ENCODE results near the gene MOB2. TPM values are rescaled to one million over a fixed set of nuclear protein-coding genes. Genes with fewer than 3 reads are reported as not detected.

The MOB2 gene
- total RNA-seq, 2 experiments from 2014 or later: 22.4 to 27.5 TPM

DNA sequence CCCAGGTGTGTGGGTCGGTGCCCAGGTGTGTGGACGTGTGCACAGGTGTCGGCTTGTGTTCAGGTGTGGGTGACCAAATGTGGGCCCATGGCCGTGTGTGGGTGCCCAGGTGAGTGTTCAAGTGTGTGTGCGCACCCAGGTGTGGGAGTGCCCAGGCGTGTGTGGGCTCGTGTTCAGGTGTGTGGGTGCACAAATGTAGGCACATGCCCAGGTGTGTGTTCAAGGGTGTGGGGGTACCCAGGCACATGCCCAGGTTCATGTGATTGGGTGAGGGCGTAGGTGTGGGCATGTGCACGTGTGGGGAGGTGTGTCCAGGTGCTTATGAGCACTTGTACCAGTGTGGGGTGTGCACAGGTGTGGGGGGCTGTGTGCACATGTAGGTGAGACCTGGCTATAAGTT lies 42.8 kb downstream of the MOB2 start:
- H3K79me2 ChIP-seq (ENCODE audit: insufficient read depth, low read depth, low read length): no peaks in the 10 kb centered on the region
- H2AFZ ChIP-seq (ENCODE audit: low read length): no peak overlapping the region
- ChIA-PET POLR2A (no interaction called here), CTCF (ENCODE audit: unreplicated experiment) (no interaction called here)
- no peak overlapping the region for H3K27ac ChIP-seq (ENCODE audit: low read depth, low read length, poor library complexity, severe bottlenecking)
- no peaks in the 10 kb centered on the region for H4K20me1 ChIP-seq (ENCODE audit: insufficient read depth, low read length)
- H3K36me3 ChIP-seq (ENCODE audit: insufficient read depth, low read length): no peaks in the 10 kb centered on the region
- no peak for DNase-seq (ENCODE audit: low spot score)
- H3K9me2 ChIP-seq (ENCODE audit: insufficient read depth, low read length): no peaks in the 10 kb centered on the region
- no peak overlapping the region for H3K4me3 ChIP-seq (ENCODE audit: low read depth, low read length, poor library complexity, severe bottlenecking)
- H3K4me2 ChIP-seq (ENCODE audit: low read length): no peak overlapping the region
- no TSS peak for BruUV-seq (replicated peaks)
- intact Hi-C loops (cut with micrococcal nuclease; ENCODE audit: unreplicated experiment): no loop called here
- TF ChIP-seq EZH2phosphoT487 (IDR thresholded peaks at IDR 0.05; ENCODE audit: borderline replicate concordance, low read depth, low read length): no peak
- TF ChIP-seq, protein P1, sequence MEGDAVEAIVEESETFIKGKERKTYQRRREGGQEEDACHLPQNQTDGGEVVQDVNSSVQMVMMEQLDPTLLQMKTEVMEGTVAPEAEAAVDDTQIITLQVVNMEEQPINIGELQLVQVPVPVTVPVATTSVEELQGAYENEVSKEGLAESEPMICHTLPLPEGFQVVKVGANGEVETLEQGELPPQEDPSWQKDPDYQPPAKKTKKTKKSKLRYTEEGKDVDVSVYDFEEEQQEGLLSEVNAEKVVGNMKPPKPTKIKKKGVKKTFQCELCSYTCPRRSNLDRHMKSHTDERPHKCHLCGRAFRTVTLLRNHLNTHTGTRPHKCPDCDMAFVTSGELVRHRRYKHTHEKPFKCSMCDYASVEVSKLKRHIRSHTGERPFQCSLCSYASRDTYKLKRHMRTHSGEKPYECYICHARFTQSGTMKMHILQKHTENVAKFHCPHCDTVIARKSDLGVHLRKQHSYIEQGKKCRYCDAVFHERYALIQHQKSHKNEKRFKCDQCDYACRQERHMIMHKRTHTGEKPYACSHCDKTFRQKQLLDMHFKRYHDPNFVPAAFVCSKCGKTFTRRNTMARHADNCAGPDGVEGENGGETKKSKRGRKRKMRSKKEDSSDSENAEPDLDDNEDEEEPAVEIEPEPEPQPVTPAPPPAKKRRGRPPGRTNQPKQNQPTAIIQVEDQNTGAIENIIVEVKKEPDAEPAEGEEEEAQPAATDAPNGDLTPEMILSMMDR (conservative IDR thresholded peaks at IDR 0.05; ENCODE audit: low read length): no peak
- H3K4me1 ChIP-seq (ENCODE audit: insufficient read depth, low read length, poor library complexity, severe bottlenecking): no peaks in the 10 kb centered on the region
- no peaks in the 10 kb centered on the region for H3K9me3 ChIP-seq (ENCODE audit: low read length)

DNA sequence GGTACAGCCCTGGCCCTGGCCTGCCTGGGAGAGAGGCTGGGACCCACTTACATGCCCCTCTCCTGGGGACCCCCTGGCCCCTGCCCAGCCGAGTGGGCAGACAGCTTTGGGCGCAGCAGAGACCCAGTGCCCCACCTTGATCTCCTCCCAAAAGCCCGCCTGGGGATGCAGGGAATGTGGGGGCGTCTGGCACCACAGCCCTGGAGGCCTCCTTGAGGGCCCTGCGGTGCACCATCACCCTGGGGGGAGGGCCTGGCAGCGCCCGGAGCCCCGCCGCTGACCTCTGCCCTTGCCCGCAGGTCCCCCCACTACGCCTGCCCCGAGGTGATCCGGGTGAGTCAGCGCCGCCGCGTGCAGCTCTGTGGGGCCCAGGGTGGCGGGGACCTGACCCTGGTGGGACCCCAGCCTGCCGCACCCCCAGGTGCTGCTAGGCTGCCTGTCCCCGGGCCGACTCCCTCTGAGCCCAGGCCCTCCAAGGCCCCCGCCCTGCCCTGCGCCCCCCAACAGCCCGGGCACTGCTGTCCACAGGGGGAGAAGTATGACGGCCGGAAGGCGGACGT lies 43.7 kb downstream of the MOB2 start:
- no TSS peak for BruUV-seq (replicated peaks)
- Histone ChIP-seq H4K20me1 (ENCODE audit: insufficient read depth, low read length) (no peaks in the 10 kb centered on the region), H3K4me1 (ENCODE audit: insufficient read depth, low read length, poor library complexity, severe bottlenecking) (no peaks in the 10 kb centered on the region), H3K4me2 (ENCODE audit: low read length) (no peak overlapping the region), H3K4me3 (ENCODE audit: low read depth, low read length, poor library complexity, severe bottlenecking) (no peak overlapping the region), H3K79me2 (ENCODE audit: insufficient read depth, low read depth, low read length) (no peaks in the 10 kb centered on the region), H2AFZ (ENCODE audit: low read length) (no peak overlapping the region), H3K9me2 (ENCODE audit: insufficient read depth, low read length) (no peaks in the 10 kb centered on the region), H3K36me3 (ENCODE audit: insufficient read depth, low read length) (no peaks in the 10 kb centered on the region), H3K27ac (ENCODE audit: low read depth, low read length, poor library complexity, severe bottlenecking) (no peak overlapping the region), H3K9me3 (ENCODE audit: low read length) (no peaks in the 10 kb centered on the region)
- DNase-seq (ENCODE audit: low spot score): no peak
- ChIA-PET CTCF (ENCODE audit: unreplicated experiment) (no interaction called here), POLR2A (no interaction called here)
- intact Hi-C loops (cut with micrococcal nuclease; ENCODE audit: unreplicated experiment): no loop called here
- TF ChIP-seq EZH2phosphoT487 (IDR thresholded peaks at IDR 0.05; ENCODE audit: borderline replicate concordance, low read depth, low read length): no peak
- TF ChIP-seq, protein P1 (conservative IDR thresholded peaks at IDR 0.05; ENCODE audit: low read length): no peak

DNA sequence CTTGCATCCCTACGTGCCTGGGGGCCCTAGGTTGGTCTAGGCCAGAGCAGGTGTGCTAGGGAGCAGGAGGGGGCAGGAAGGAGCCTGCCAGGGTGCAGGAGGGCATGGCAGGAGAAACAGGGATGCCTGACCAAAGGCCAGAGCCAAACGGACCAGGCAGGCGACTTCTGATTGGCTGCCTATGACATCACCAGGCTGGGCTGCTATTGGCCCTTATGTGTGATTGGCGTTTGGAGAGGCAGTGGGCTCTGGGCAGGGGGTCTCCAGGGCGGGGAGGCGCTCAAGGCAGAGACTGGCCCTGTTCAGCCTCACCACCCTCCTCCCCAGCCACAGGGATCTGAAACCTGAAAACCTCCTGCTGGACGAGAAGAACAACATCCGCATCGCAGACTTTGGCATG lies 44.4 kb downstream of the MOB2 start:
- BruUV-seq (replicated peaks): no TSS peak
- intact Hi-C loops (cut with micrococcal nuclease; ENCODE audit: unreplicated experiment): no loop called here
- H3K27ac ChIP-seq (ENCODE audit: low read depth, low read length, poor library complexity, severe bottlenecking): no peak overlapping the region
- H3K79me2 ChIP-seq (ENCODE audit: insufficient read depth, low read depth, low read length): no peaks in the 10 kb centered on the region
- DNase-seq (ENCODE audit: low spot score): no peak
- H3K4me3 ChIP-seq (ENCODE audit: low read depth, low read length, poor library complexity, severe bottlenecking): no peak overlapping the region
- no peaks in the 10 kb centered on the region for H3K4me1 ChIP-seq (ENCODE audit: insufficient read depth, low read length, poor library complexity, severe bottlenecking)
- no peaks in the 10 kb centered on the region for H3K9me2 ChIP-seq (ENCODE audit: insufficient read depth, low read length)
- no peaks in the 10 kb centered on the region for H4K20me1 ChIP-seq (ENCODE audit: insufficient read depth, low read length)
- no peaks in the 10 kb centered on the region for H3K9me3 ChIP-seq (ENCODE audit: low read length)
- CTCF ChIA-PET (ENCODE audit: unreplicated experiment): no interaction called here
- POLR2A ChIA-PET: no interaction called here
- no peak overlapping the region for H2AFZ ChIP-seq (ENCODE audit: low read length)
- TF ChIP-seq, protein P1 (conservative IDR thresholded peaks at IDR 0.05; ENCODE audit: low read length): no peak
- no peak for TF ChIP-seq EZH2phosphoT487 (IDR thresholded peaks at IDR 0.05; ENCODE audit: borderline replicate concordance, low read depth, low read length)
- no peak overlapping the region for H3K4me2 ChIP-seq (ENCODE audit: low read length)
- no peaks in the 10 kb centered on the region for H3K36me3 ChIP-seq (ENCODE audit: insufficient read depth, low read length)
